ENCODE measurements around the gene PARD6A.

- TF ChIP-seq CTCF (IDR thresholded peaks at IDR 0.05) (no peak), POLR2A (IDR thresholded peaks at IDR 0.05) (no peak), POLR2AphosphoS5 (IDR thresholded peaks at IDR 0.05) (no peak), EP300 (IDR thresholded peaks at IDR 0.05) (no peak)
Observed at GRCh38 chr16:67675999-67676398, 15.2 kb downstream of the PARD6A start.
